AG09319 (cell line): ENCODE results near the gene HAP1.

ENCODE experiments used
- DNase-seq: peaks from one replicate; pipeline ENCODE4 v3.0.0-alpha.2; 2010; ENCODE audit warnings: low read depth; ENCODE audit errors: extremely low read depth
- CTCF ChIP-seq: IDR thresholded peaks from 2 replicates; pipeline ENCODE4 v1.5.1; 2011; ENCODE audit warnings: low read depth, mild to moderate bottlenecking, inconsistent platforms, low read length, moderate library complexity

The HAP1 gene

DNA sequence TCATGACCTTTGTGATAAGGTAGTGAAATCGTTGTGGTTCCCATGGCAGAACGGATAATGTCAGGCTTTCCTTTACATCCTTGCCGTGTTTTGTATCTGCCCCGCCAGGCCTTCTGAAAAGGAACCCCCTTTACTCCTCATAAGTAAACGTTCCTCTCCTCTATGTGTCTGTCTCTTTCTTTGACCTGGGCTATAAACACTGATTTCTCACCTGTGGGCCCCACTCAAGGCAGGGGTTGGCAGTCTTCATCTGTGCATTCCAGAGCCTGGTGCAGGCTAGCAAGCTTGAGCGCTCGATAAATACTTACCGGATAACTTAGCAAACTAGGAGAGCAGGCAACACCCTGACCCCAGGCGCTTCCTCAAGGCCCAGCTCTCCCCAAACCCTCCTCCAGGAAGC, 7.3 kb upstream of the HAP1 start:
- no peak for DNase-seq
- TF ChIP-seq CTCF = no peak

- no peak for TF ChIP-seq CTCF
- no peak for DNase-seq
Observed at GRCh38 chr17:41740506-41740905, 6.1 kb upstream of the HAP1 start.

GRCh38 chr17:41739661-41740352, 5.4 kb upstream of the HAP1 start:
- no peak for DNase-seq
- no peak for TF ChIP-seq CTCF

DNA sequence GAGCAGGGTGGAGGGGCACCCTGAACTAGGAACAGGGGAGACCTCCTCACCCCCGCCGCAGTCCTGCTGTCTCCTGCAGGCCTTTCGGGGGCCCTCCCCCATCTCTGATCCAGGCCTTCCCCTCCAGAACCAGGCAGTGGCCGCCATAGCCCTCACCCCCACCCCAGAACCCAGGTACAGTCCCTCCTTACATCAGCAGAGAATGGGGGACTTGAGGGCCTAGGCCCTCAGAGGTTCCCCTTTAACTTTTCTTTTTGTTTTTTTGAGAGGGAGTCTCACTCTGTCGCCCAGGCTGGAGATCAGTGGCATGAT, 4.3 kb upstream of the HAP1 start:
- no peak for DNase-seq
- TF ChIP-seq CTCF = no peak

GRCh38 chr17:41738077-41738800, 3.8 kb upstream of the HAP1 start:
- peak; percentile 93 for TF ChIP-seq CTCF

GRCh38 chr17:41737680-41738023, 3.2 kb upstream of the HAP1 start:
- DNase-seq = no peak
- no peak for TF ChIP-seq CTCF

More at GRCh38 chr17:41738077-41738800, 3.8 kb upstream of the HAP1 start:
- peak; percentile 46 for DNase-seq

DNA sequence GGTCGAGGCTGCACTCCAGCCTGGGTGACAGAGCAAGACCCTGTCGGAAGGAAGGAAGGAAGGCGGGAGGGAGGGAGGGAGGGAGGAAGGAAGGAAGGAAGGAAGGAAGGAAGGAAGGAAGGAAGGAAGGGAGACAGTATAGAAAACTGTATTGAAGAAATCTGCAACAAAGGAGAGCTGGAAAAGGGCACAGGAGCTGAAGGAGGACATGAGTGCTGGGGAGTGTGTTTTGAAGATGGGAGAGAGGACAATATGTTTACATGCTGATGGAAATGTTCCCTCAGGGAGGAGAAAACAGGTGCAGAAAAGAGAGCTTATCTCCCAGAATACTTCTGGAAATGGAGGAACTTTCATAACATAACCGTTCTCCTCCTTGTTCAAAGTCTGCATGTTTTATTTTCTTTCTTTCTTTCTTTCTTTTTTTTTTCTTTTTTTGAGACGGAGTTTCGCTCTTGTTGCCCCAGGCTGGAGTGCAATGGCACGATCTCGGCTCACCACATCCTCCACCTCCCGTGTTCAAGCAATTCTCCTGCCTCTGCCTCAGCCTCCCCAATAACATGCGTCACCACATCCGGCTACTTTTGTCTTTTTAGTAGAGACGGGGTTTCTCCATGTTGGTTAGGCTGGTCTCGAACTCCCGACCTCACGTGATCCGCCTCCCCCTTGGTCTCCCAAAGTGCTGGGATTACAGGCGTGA, 2.7 kb upstream of the HAP1 start:
- DNase-seq = no peak
- no peak for TF ChIP-seq CTCF
